HEK293 (cell line): ENCODE measurements around the gene CLASP2.

Source experiments
- CTCF ChIA-PET: fragments of 350-600 bp; formaldehyde crosslinking; extraction: SDS; loops from one replicate; lab custom pipeline; 2021; ENCODE audit warnings: antibody characterized with exemption; lab: Yijun Ruan, JAX
- POLR2A ChIA-PET: fragments of 300-600 bp; formaldehyde crosslinking; extraction: SDS; loops from one replicate; lab custom pipeline; 2020; ENCODE audit warnings: antibody characterized with exemption, inconsistent platforms; lab: Yijun Ruan, JAX
- H3K27ac ChIP-seq: fragments of 200-500 bp; sonication (Bioruptor generic); 2 replicates; pipeline ENCODE4 v1.5.1; 2014; ENCODE audit warnings: low read depth, low read length, control low read depth, inconsistent platforms; ENCODE audit errors: extremely low read depth
- H3K36me3 ChIP-seq, 2 experiments: fragments of 200-500 bp in 1 of 2; sonication (Bioruptor generic) in 1 of 2; 1 replicate in 1 of 2; 2 replicates in 1 of 2; pipeline ENCODE4 v1.5.1; 2014 to 2017; ENCODE audit warnings: inconsistent platforms in 2 of 2, low read length in 2 of 2; ENCODE audit not compliant: control insufficient read depth in 2 of 2, insufficient read depth in 1 of 2
- H3K4me1 ChIP-seq: fragments of 200-500 bp; sonication (Bioruptor generic); 2 replicates; pipeline ENCODE4 v1.5.1; 2014; ENCODE audit warnings: mild to moderate bottlenecking, low read length, inconsistent platforms; ENCODE audit not compliant: control insufficient read depth, insufficient read depth
- H3K4me3 ChIP-seq: 2 replicates; pipeline ENCODE4 v1.5.1; 2011; ENCODE audit warnings: low read depth, mild to moderate bottlenecking, control low read depth, low read length, moderate library complexity
- H3K9me3 ChIP-seq: fragments of 200-500 bp; sonication (Bioruptor generic); 2 replicates; pipeline ENCODE4 v1.5.1; 2014; ENCODE audit warnings: low read depth, low read length, inconsistent platforms; ENCODE audit not compliant: control insufficient read depth, insufficient read depth
- EGR2 ChIP-seq: fragments of 450-650 bp; formaldehyde crosslinking; IDR thresholded peaks from 2 replicates; pipeline ENCODE4 v1.5.1; 2016; ENCODE audit warnings: low read depth, missing biosample characterization, missing genetic modification characterization
- GLIS1 ChIP-seq: fragments of 450-650 bp; formaldehyde crosslinking; IDR thresholded peaks from 2 replicates; pipeline ENCODE4 v1.5.1; 2016; ENCODE audit warnings: missing biosample characterization, missing genetic modification characterization
- HOXA7 ChIP-seq: sonication (generic); formaldehyde crosslinking; IDR thresholded peaks from 2 replicates; pipeline ENCODE4 v1.8.1; 2022; ENCODE audit warnings: missing genetic modification reagents, borderline replicate concordance
- KLF7 ChIP-seq: fragments of 450-650 bp; formaldehyde crosslinking; IDR thresholded peaks from 2 replicates; pipeline ENCODE4 v1.5.1; 2016; ENCODE audit warnings: missing biosample characterization, missing genetic modification characterization, borderline replicate concordance
- SCRT1 ChIP-seq: fragments of 450-650 bp; formaldehyde crosslinking; IDR thresholded peaks from 2 replicates; pipeline ENCODE4 v1.5.1; 2016; ENCODE audit warnings: missing biosample characterization, missing genetic modification characterization, borderline replicate concordance
- SETDB1 ChIP-seq: IDR thresholded peaks from one replicate; pipeline ENCODE4 v1.6.1; 2017; ENCODE audit warnings: mild to moderate bottlenecking, low read length, moderate library complexity, mixed read lengths; ENCODE audit not compliant: insufficient read length
- TCF7L2 ChIP-seq: IDR thresholded peaks from 2 replicates; pipeline ENCODE4 v1.6.1; 2011; ENCODE audit warnings: low read depth, mild to moderate bottlenecking, inconsistent platforms, low read length, moderate library complexity, borderline replicate concordance
- WT1 ChIP-seq: fragments of 450-650 bp; formaldehyde crosslinking; IDR thresholded peaks from 2 replicates; pipeline ENCODE4 v1.5.1; 2016; ENCODE audit warnings: missing biosample characterization, missing genetic modification characterization
- YY1 ChIP-seq: fragments of 450-650 bp; formaldehyde crosslinking; IDR thresholded peaks from 2 replicates; pipeline ENCODE4 v1.5.1; 2018; ENCODE audit warnings: missing biosample characterization, missing genetic modification characterization
- YY2 ChIP-seq: fragments of 450-650 bp; formaldehyde crosslinking; IDR thresholded peaks from 2 replicates; pipeline ENCODE4 v1.5.1; 2016; ENCODE audit warnings: missing biosample characterization, missing genetic modification characterization
- ZEB2 ChIP-seq: fragments of 450-650 bp; formaldehyde crosslinking; IDR thresholded peaks from 2 replicates; pipeline ENCODE4 v1.5.1; 2016; ENCODE audit warnings: missing biosample characterization, missing genetic modification characterization
- ZFP37 ChIP-seq: fragments of 450-650 bp; formaldehyde crosslinking; IDR thresholded peaks from 2 replicates; pipeline ENCODE4 v1.5.1; 2016; ENCODE audit warnings: missing biosample characterization, missing genetic modification characterization
- ZFP69B ChIP-seq: fragments of 450-650 bp; formaldehyde crosslinking; IDR thresholded peaks from 2 replicates; pipeline ENCODE4 v1.5.1; 2016; ENCODE audit warnings: missing biosample characterization, missing genetic modification characterization
- ZNF138 ChIP-seq: fragments of 450-650 bp; formaldehyde crosslinking; IDR thresholded peaks from 2 replicates; pipeline ENCODE4 v1.5.1; 2016; ENCODE audit warnings: missing biosample characterization, missing genetic modification characterization, borderline replicate concordance
- ZNF140 ChIP-seq: fragments of 450-650 bp; formaldehyde crosslinking; IDR thresholded peaks from 2 replicates; pipeline ENCODE4 v1.5.1; 2016; ENCODE audit warnings: missing biosample characterization, missing genetic modification characterization
- ZNF146 ChIP-seq: fragments of 450-650 bp; formaldehyde crosslinking; IDR thresholded peaks from 2 replicates; pipeline ENCODE4 v1.5.1; 2016; ENCODE audit warnings: missing biosample characterization, missing genetic modification characterization
- ZNF19 ChIP-seq: fragments of 450-650 bp; formaldehyde crosslinking; IDR thresholded peaks from 2 replicates; pipeline ENCODE4; 2016; ENCODE audit warnings: missing biosample characterization, missing genetic modification characterization, low read depth
- ZNF211 ChIP-seq: fragments of 450-650 bp; formaldehyde crosslinking; IDR thresholded peaks from 2 replicates; pipeline ENCODE4 v1.5.1; 2016; ENCODE audit warnings: low read depth, missing biosample characterization, missing genetic modification characterization
- ZNF214 ChIP-seq: fragments of 450-650 bp; formaldehyde crosslinking; IDR thresholded peaks from 2 replicates; pipeline ENCODE4 v1.5.1; 2017; ENCODE audit warnings: missing biosample characterization, mild to moderate bottlenecking, missing genetic modification characterization, borderline replicate concordance
- ZNF239 ChIP-seq: fragments of 450-650 bp; formaldehyde crosslinking; IDR thresholded peaks from 2 replicates; pipeline ENCODE4 v1.5.1; 2016; ENCODE audit warnings: missing biosample characterization, missing genetic modification characterization
- ZNF24 ChIP-seq: fragments of 450-650 bp; formaldehyde crosslinking; IDR thresholded peaks from 2 replicates; pipeline ENCODE4 v1.5.1; 2016; ENCODE audit warnings: missing biosample characterization, missing genetic modification characterization
- ZNF324 ChIP-seq: fragments of 450-650 bp; formaldehyde crosslinking; IDR thresholded peaks from 2 replicates; pipeline ENCODE4 v1.5.1; 2016; ENCODE audit warnings: missing biosample characterization, missing genetic modification characterization
- ZNF341 ChIP-seq: fragments of 450-650 bp; formaldehyde crosslinking; IDR thresholded peaks from 2 replicates; pipeline ENCODE4; 2016; ENCODE audit warnings: low read depth, missing biosample characterization, missing genetic modification characterization
- ZNF354C ChIP-seq: fragments of 450-650 bp; formaldehyde crosslinking; IDR thresholded peaks from 2 replicates; pipeline ENCODE4 v1.5.1; 2016; ENCODE audit warnings: missing biosample characterization, missing genetic modification characterization, low read depth, borderline replicate concordance
- ZNF366 ChIP-seq: fragments of 450-650 bp; formaldehyde crosslinking; conservative IDR thresholded peaks from 2 replicates; pipeline ENCODE4 v1.5.1; 2016; ENCODE audit warnings: missing biosample characterization, missing genetic modification characterization
- ZNF544 ChIP-seq: fragments of 450-650 bp; formaldehyde crosslinking; IDR thresholded peaks from 2 replicates; pipeline ENCODE4 v1.5.0; 2017; ENCODE audit warnings: missing biosample characterization, missing genetic modification characterization
- ZNF707 ChIP-seq: fragments of 450-650 bp; formaldehyde crosslinking; IDR thresholded peaks from 2 replicates; pipeline ENCODE4 v1.5.1; 2016; ENCODE audit warnings: missing biosample characterization, missing genetic modification characterization
- ZSCAN30 ChIP-seq: fragments of 450-650 bp; IDR thresholded peaks from 2 replicates; pipeline ENCODE4 v1.5.1; 2018; ENCODE audit warnings: missing biosample characterization, mild to moderate bottlenecking, missing genetic modification characterization, moderate library complexity
- ZSCAN5A ChIP-seq: fragments of 450-650 bp; formaldehyde crosslinking; IDR thresholded peaks from 2 replicates; pipeline ENCODE4 v1.5.1; 2016; ENCODE audit warnings: missing biosample characterization, missing genetic modification characterization
- TF ChIP-seq, protein P1 (sequence below): fragments of 450-650 bp; formaldehyde crosslinking; IDR thresholded peaks from 2 replicates; pipeline ENCODE4 v1.5.1; 2017; ENCODE audit warnings: missing biosample characterization, missing genetic modification characterization

Gene CLASP2

DNA sequence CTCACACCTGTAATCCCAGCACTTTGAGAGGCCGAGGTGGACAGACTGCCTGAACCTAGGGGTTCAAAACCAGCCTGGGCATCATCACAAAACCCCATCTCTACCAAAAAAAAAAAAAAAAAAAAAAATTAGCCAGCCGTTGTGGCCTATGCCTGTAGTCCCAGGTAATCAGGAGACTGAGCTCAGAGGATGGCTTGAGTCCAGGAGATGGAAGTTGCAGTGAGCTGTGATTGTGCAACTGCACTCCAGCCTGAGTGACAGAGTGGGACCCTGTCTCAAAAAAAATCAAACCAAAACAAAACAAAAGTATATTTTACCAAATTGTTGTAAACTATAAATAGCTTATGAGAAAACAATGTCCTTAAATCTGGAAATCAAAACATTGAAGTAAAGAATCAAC lies 243.2 kb downstream of the CLASP2 start (continued):
- no peak for TF ChIP-seq ZSCAN5A (tag by site-specific recombination)
- TF ChIP-seq, all 188 proteins: peak for 0

GRCh38 chr3:33473813-33474212 lies 244.2 kb downstream of the CLASP2 start:
- ChIA-PET POLR2A (no interaction called here), CTCF (no interaction called here)
- Histone ChIP-seq H3K4me3 (no peak overlapping the region), H3K4me1 (no peaks in the 10 kb centered on the region), H3K27ac (no peak overlapping the region), H3K9me3 (no peaks in the 10 kb centered on the region), H3K36me3 (no peaks in the 10 kb centered on the region)
- no peak for TF ChIP-seq ZNF366 (tag by site-specific recombination)
- no peak for TF ChIP-seq ZSCAN30 (tag by site-specific recombination)
- TF ChIP-seq GLIS1 (tag by site-specific recombination) = no peak

DNA sequence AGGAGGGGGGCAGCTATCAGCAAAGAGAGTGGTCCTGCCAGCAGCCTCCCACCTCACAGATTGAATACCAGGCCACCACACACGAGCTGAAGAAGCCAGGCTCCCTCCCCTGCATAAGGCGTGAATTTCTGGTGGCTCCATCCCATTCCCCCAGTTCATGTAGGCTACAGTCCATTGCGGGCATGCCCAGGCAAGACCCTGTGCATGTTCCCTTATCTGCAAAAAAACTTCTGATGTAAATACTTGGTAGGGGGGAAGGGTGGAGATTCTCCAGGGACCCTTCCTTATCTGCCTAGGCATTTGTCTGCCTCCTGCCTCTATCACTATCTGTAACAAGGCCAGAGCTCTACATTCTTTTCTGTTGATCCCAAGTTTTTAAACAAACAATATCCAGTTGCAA lies 250.3 kb downstream of the CLASP2 start:
- Histone ChIP-seq H3K4me1 (no peaks in the 10 kb centered on the region), H3K4me3 (no peak overlapping the region), H3K36me3 (no peaks in the 10 kb centered on the region), H3K27ac (no peak overlapping the region), H3K9me3 (no peaks in the 10 kb centered on the region)
- CTCF ChIA-PET = no interaction called here
- TF ChIP-seq ZNF19 (tag by site-specific recombination) (no peak), SETDB1 (peak; percentile 82), ZFP69B (tag by site-specific recombination) (no peak), WT1 (tag by site-specific recombination) (no peak), ZNF354C (tag by site-specific recombination) (no peak), ZNF214 (tag by site-specific recombination) (no peak), ZFP37 (no peak), ZNF707 (no peak)
- POLR2A ChIA-PET = no interaction called here

DNA sequence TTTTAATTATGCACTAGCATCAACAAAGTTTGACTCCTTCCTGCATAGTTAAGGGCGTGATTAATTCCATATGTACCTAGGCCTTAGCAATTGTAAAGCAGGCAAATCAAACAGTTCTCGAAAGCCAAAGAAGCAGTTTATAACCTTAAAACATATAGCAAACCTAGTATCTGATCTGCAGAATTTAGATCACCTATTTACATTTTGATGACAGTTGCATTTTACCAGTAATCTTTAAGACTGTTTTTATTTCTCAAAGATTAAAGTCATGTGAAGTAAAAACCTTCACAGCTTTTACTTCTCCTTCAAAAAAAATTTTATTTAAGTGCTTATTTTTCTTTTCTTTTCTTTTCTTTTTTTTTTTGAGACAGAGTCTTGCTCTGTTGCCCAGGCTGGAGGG lies 257.0 kb downstream of the CLASP2 start:
- Histone ChIP-seq H3K9me3 (no peaks in the 10 kb centered on the region), H3K36me3 (no peaks in the 10 kb centered on the region), H3K27ac (no peak overlapping the region), H3K4me3 (no peak overlapping the region), H3K4me1 (no peaks in the 10 kb centered on the region)
- POLR2A ChIA-PET = no interaction called here
- CTCF ChIA-PET = no interaction called here
- no peak for TF ChIP-seq ZEB2 (tag by site-specific recombination)
- TF ChIP-seq ZNF239 (tag by site-specific recombination) = no peak
- TF ChIP-seq KLF7 (tag by site-specific recombination) = no peak
- no peak for TF ChIP-seq ZNF324 (tag by site-specific recombination)
- no peak for TF ChIP-seq EGR2 (tag by site-specific recombination)
- no peak for TF ChIP-seq HOXA7
- TF ChIP-seq ZNF146 (tag by site-specific recombination) = no peak
- no peak for TF ChIP-seq ZNF341 (tag by site-specific recombination)
- TF ChIP-seq, protein P1, sequence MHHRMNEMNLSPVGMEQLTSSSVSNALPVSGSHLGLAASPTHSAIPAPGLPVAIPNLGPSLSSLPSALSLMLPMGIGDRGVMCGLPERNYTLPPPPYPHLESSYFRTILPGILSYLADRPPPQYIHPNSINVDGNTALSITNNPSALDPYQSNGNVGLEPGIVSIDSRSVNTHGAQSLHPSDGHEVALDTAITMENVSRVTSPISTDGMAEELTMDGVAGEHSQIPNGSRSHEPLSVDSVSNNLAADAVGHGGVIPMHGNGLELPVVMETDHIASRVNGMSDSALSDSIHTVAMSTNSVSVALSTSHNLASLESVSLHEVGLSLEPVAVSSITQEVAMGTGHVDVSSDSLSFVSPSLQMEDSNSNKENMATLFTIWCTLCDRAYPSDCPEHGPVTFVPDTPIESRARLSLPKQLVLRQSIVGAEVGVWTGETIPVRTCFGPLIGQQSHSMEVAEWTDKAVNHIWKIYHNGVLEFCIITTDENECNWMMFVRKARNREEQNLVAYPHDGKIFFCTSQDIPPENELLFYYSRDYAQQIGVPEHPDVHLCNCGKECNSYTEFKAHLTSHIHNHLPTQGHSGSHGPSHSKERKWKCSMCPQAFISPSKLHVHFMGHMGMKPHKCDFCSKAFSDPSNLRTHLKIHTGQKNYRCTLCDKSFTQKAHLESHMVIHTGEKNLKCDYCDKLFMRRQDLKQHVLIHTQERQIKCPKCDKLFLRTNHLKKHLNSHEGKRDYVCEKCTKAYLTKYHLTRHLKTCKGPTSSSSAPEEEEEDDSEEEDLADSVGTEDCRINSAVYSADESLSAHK (tag by site-specific recombination) = no peak
- TF ChIP-seq YY2 (tag by site-specific recombination) = no peak
- no peak for TF ChIP-seq ZNF138 (tag by site-specific recombination)
- no peak for TF ChIP-seq ZNF544 (tag by site-specific recombination)
- TF ChIP-seq SCRT1 (tag by site-specific recombination) = no peak
- TF ChIP-seq ZNF140 = no peak
- no peak for TF ChIP-seq ZNF211 (tag by site-specific recombination)
- TF ChIP-seq TCF7L2 = no peak
- TF ChIP-seq YY1 (tag by site-specific recombination) = no peak
- TF ChIP-seq ZNF24 (tag by site-specific recombination) = no peak
